NCI-H2107 (cell line): ENCODE data around the gene SLC39A1.
A peak's percentile ranks its signal among the peaks of the same experiment; 100 is the strongest.

ENCODE experiments used
- DNase-seq: peaks from one replicate; lab custom pipeline; 2025; lab: John Stamatoyannopoulos, UW

The SLC39A1 gene

GRCh38 chr1:153977250-153978240, 14.2 kb upstream of the SLC39A1 start, which contains the start of gene JTB:
TSS of gene JTB (minus strand) at chr1:153977674. CDS start at chr1:153977252, 422 bp downstream.
- DNase-seq = peak; percentile 96

GRCh38 chr1:153976819-153977249, 13.5 kb upstream of the SLC39A1 start:
- no peak for DNase-seq

GRCh38 chr1:153973525-153973924, 10.2 kb upstream of the SLC39A1 start:
- DNase-seq = no peak

- no peak for DNase-seq
Observed at GRCh38 chr1:153973071-153973470, 9.7 kb upstream of the SLC39A1 start.

- no peak for DNase-seq
Observed at GRCh38 chr1:153970346-153970745, 7.0 kb upstream of the SLC39A1 start.

GRCh38 chr1:153968972-153969371, 5.6 kb upstream of the SLC39A1 start:
- DNase-seq = no peak

- DNase-seq = no peak
Observed at GRCh38 chr1:153968408-153968807, 5.1 kb upstream of the SLC39A1 start.

- DNase-seq = peak; percentile 58
Observed at GRCh38 chr1:153968000-153968363, 4.6 kb upstream of the SLC39A1 start.

- DNase-seq = peak; percentile 96
Observed at GRCh38 chr1:153967107-153967999, 4.0 kb upstream of the SLC39A1 start, which contains the start of gene CREB3L4. TSS of gene CREB3L4 (plus strand) at chr1:153967902. CDS start at chr1:153968526, 624 bp downstream.

GRCh38 chr1:153963850-153964331, 554 bp upstream of the SLC39A1 start:
- no peak for DNase-seq

GRCh38 chr1:153962088-153963029, 978 bp downstream of the SLC39A1 start:
- no peak for DNase-seq

- DNase-seq = no peak
Observed at GRCh38 chr1:153961421-153961820, 1.9 kb downstream of the SLC39A1 start.

GRCh38 chr1:153960206-153960605, 3.1 kb downstream of the SLC39A1 start:
- DNase-seq = no peak

- no peak for DNase-seq
Observed at GRCh38 chr1:153959454-153959853, 3.9 kb downstream of the SLC39A1 start.

GRCh38 chr1:153958961-153959260, 4.4 kb downstream of the SLC39A1 start:
- DNase-seq = no peak

GRCh38 chr1:153958111-153958960, 5.0 kb downstream of the SLC39A1 start, which contains the start of gene CRTC2:
TSS of gene CRTC2 (minus strand) at chr1:153958612. CDS start at chr1:153958497, 115 bp downstream.
- peak; percentile 99 for DNase-seq

- DNase-seq = no peak
Observed at GRCh38 chr1:153957744-153958110, 5.6 kb downstream of the SLC39A1 start.

GRCh38 chr1:153956997-153957715, 6.2 kb downstream of the SLC39A1 start:
- DNase-seq = no peak

GRCh38 chr1:153954826-153955225, 8.5 kb downstream of the SLC39A1 start:
- no peak for DNase-seq
